Mammary epithelial cell (primary cell): ENCODE data around the gene ASIC3.

ENCODE experiments used
- CTCF ChIP-seq, 2 donors: IDR thresholded peaks in 1 of 2; conservative IDR thresholded peaks in 1 of 2; 2 replicates each; pipeline ENCODE4 v1.5.1; 2011 to 2012; ENCODE audit warnings: inconsistent platforms in 2 of 2, low read length in 2 of 2, mild to moderate bottlenecking in 2 of 2, control low read depth in 1 of 2, low read depth in 1 of 2; ENCODE audit not compliant: insufficient read depth in 1 of 2; ENCODE audit errors: extremely low read depth in 1 of 2
- EZH2 ChIP-seq: IDR thresholded peaks from 2 replicates; pipeline ENCODE4 v1.6.1; 2012; ENCODE audit warnings: low read length, inconsistent platforms, borderline replicate concordance

GRCh38 chr7:151014950-151015349 lies 33.4 kb upstream of the ASIC3 start:
- no peak for TF ChIP-seq CTCF (conservative IDR thresholded peaks at IDR 0.05 in 1 of 2, IDR thresholded peaks at IDR 0.05 in 1 of 2; ENCODE audit: extremely low read depth in 1 of 2, insufficient read depth in 1 of 2, low read depth in 1 of 2, low read length in 2 of 2)
- TF ChIP-seq EZH2, result no peak
